ENCODE results near the gene PRRT1B. TPM values are rescaled to one million over a fixed set of nuclear protein-coding genes. Genes with fewer than 3 reads are reported as not detected.

The PRRT1B gene
- not detected in 2 replicates for total RNA-seq

DNA sequence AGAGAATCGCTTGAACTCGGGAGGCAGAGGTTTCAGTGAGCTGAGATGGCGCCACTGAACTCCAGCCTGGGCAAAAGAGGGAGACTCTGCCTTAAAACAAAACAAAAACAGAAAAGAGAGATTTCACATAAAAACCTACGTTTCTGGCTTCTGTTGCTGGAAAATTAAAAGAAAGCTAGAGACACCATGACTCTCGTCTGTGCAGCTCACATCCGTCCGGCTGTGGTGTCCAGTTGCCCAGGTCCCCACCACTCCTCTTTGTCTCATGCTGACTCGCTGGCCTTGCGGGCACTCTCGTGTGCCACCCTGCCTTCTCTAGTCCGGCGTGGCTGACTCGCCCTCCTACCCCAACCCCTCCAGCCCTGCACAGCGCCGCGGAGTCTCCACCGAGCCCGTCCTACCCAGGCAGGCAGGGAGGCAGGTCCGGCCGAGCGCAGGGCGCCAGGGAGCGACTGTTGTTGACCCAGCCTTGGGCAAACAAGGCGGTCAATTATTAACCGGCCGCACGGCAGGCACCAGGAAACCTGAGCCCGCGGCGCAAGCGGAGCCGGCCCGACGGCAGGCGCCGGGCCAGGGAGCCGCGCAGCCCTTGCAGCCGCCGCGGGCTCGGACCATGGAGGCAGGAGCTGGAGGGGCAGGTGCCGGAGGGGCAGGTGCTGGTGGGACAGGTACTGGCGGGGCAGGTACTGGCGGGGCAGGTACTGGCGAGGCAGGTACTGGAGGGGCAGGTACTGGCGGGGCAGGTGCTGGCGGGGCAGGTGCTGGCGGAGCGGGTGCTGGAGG is at the start of gene PRRT1B:
Gene PRRT1B, plus strand, starts transcription at position 521 of the 783 bp plus-strand sequence. Its CDS starts 93 bp downstream, at position 614.

DNA sequence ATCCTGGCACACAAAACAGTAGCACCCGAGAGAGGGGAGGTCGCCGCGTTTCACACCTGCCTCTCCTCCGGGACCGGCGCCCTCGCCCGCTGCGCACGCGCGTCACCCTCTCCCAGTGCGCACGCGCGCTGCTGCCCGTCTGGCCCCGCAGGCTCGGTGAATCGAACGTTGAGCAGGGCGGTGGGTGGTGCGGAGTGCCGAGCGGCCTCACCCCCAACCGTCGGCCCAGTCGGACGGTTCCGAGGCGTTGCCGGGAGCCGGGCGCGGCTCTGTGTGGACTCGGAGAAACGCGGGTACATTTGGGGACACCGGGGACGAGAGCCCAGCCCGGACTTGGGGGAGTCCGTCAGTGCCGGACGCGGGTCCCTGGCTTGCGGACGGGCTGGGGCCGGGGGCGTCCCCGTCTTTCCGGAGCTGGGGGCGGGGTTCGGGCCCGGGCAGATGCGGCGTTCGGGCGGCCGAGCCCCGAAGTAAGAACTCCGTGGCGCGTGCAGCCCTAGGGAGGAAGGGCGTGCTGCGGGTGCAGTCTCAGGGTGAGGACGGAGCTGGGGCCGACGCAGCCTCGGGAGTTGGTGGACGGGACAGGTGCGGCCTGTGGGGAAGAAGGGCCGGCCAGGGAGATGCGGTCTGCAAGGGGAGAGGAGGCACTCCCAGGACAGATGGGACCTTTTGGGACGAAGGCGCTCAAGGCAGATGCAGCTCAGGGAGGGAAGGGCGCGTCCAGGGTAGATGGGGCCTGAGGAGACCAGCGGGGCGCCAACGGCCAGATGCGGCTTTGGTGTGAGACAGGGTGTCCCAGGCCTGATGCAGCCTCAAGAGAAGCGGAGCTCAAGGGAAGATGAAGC is 42.3 kb upstream of the PRRT1B start, which contains the start of gene POMT1:
Gene POMT1, plus strand, starts transcription at position 138 of the 845 bp plus-strand sequence. CDS start 1,301 bp downstream, outside the sequence.

DNA sequence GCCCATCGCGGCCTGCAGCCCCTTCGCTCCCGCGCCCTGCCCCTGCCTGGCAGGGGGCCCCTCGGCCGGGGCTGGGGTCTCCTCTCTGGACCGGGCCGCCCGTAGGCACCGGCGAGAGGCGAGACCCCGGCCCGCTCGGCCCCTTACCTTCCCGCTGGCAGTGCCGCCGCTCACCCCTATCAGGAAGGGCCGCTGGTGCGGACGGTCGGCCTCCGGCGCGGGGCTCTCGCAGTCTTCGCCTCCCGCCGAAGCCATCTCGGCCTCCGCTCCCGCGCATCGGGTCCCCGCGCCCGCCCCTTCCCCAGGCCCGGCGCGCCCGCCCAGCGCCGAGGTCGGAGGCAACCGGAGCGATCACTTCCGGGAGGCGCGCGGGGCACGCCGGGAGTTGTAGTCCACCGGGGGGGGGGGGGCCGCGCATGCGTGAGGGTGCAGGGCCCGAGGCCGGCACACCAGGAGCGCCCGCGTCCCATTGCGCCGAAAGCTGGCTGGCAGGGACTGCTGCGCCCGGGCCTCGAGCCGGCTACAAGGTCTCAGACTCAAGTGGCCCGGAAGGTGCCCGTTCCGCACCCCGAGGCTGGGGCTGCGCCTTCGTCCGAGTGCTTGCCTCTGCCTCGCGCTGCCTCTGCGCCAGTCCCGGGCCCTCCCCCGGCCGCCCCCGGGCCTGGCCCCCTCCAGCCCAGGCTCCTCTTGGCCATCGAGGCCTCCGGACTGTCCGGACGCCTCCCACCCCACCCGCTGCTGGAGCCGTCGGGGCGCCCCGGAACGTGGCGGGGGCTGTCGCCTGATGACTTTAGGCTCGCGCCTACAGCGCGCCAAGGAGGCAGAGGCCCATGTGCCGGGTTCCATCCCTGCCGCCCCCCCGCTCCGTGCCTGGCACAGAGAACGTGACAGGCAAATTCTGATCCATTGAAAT is 14.1 kb upstream of the PRRT1B start, which contains the start of gene UCK1:
Gene UCK1, minus strand, starts transcription at position 344 of the 913 bp plus-strand sequence. Its CDS starts 89 bp downstream, at position 255.

Other genes starting within 250 kb of the PRRT1B start
- 113 and 117 TPM in 2 replicates for gene PRRC2B, start 151.4 kb upstream of the PRRT1B start, total RNA-seq
- gene POMT1, start 42.6 kb upstream of the PRRT1B start, total RNA-seq = 36.2 and 40.2 TPM in 2 replicates
- 17.1 and 17.8 TPM in 2 replicates for gene UCK1, start 14.3 kb upstream of the PRRT1B start, total RNA-seq
- 22.7 and 31.9 TPM in 2 replicates for gene RAPGEF1, start 194.6 kb downstream of the PRRT1B start, total RNA-seq

Measured in smooth muscle cell of the pulmonary artery (primary cell).